ENCODE measurements around the gene HSD17B13. TPM values are rescaled to one million over a fixed set of nuclear protein-coding genes. Genes with fewer than 3 reads are reported as not detected.

Gene HSD17B13
- total RNA-seq, 1 experiment from 2014 or later, result 0.14 TPM

DNA sequence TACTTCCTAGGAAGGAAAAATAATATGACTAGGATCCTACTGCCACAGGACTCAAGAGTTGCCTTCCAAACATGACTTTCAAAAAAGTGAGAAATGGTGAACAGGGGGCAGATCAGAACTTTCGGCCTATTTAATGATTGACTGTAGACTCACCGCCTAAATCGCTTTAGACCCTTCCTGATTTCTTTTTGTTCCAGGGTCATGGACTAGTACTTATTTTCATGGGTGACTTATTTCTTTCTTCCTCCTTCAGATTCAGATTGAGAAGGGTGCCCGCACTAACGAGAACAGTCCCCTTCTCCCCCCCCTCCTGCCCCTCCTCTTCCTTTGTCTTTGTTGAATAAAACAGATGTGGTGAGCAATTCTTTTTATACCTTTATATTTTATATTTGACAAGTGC, 54.3 kb downstream of the HSD17B13 start:
- H3K4me3 ChIP-seq (ENCODE audit: insufficient read depth, low read depth, low read length), result no peak overlapping the region
- H3K27me3 ChIP-seq (ENCODE audit: control insufficient read depth, insufficient read depth, low read length), result no peaks in the 10 kb centered on the region
- no peak for DNase-seq
- H3K36me3 ChIP-seq (replicated peaks; ENCODE audit: control insufficient read depth, insufficient read depth, low read length), result no peaks in the 10 kb centered on the region

- no peak overlapping the region for H3K4me3 ChIP-seq (ENCODE audit: insufficient read depth, low read depth, low read length)
- H3K36me3 ChIP-seq (replicated peaks; ENCODE audit: control insufficient read depth, insufficient read depth, low read length), result no peaks in the 10 kb centered on the region
- H3K27me3 ChIP-seq (ENCODE audit: control insufficient read depth, insufficient read depth, low read length), result no peaks in the 10 kb centered on the region
- DNase-seq, result no peak
Observed at GRCh38 chr4:87266986-87267385, 55.7 kb downstream of the HSD17B13 start.

DNA sequence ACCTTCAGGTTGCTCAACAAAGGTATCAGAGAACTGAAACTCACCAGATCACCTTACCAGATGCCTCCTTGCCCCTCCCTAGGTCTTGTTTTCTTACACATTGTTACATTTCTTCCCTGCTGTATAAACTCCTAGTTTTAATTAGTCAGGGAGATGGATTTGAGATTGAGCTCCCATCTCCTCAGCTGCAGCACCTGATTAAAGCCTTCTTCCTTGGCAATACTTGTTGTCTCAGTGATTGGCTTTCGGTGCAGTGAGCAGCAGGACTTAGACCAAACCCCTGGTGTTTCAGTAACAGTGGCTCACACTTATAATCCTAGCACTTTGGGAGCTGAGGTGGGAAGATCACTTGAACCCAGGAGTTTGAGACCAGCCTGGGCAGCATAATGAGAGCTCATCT, 59.8 kb downstream of the HSD17B13 start:
- no peaks in the 10 kb centered on the region for H3K36me3 ChIP-seq (replicated peaks; ENCODE audit: control insufficient read depth, insufficient read depth, low read length)
- no peaks in the 10 kb centered on the region for H3K27me3 ChIP-seq (ENCODE audit: control insufficient read depth, insufficient read depth, low read length)
- H3K4me3 ChIP-seq (ENCODE audit: insufficient read depth, low read depth, low read length), result no peak overlapping the region
- no peak for DNase-seq

- no peaks in the 10 kb centered on the region for H3K36me3 ChIP-seq (replicated peaks; ENCODE audit: control insufficient read depth, insufficient read depth, low read length)
- no peaks in the 10 kb centered on the region for H3K27me3 ChIP-seq (ENCODE audit: control insufficient read depth, insufficient read depth, low read length)
- DNase-seq, result no peak
- H3K4me3 ChIP-seq (ENCODE audit: insufficient read depth, low read depth, low read length), result no peak overlapping the region
Observed at GRCh38 chr4:87260477-87260876, 62.2 kb downstream of the HSD17B13 start.

- no peak overlapping the region for H3K4me3 ChIP-seq (ENCODE audit: insufficient read depth, low read depth, low read length)
Observed at GRCh38 chr4:87258677-87259076, 64.0 kb downstream of the HSD17B13 start.

GRCh38 chr4:87257523-87257922, 65.2 kb downstream of the HSD17B13 start:
- DNase-seq, result no peak
- Histone ChIP-seq H3K4me3 (ENCODE audit: insufficient read depth, low read depth, low read length) (no peak overlapping the region), H3K36me3 (replicated peaks; ENCODE audit: control insufficient read depth, insufficient read depth, low read length) (no peaks in the 10 kb centered on the region), H3K27me3 (ENCODE audit: control insufficient read depth, insufficient read depth, low read length) (no peaks in the 10 kb centered on the region)

More at GRCh38 chr4:87258677-87259076, 64.0 kb downstream of the HSD17B13 start:
- no peaks in the 10 kb centered on the region for H3K36me3 ChIP-seq (replicated peaks; ENCODE audit: control insufficient read depth, insufficient read depth, low read length)
- H3K27me3 ChIP-seq (ENCODE audit: control insufficient read depth, insufficient read depth, low read length), result no peaks in the 10 kb centered on the region
- no peak for DNase-seq

- no peaks in the 10 kb centered on the region for H3K27me3 ChIP-seq (ENCODE audit: control insufficient read depth, insufficient read depth, low read length)
- DNase-seq, result no peak
Observed at GRCh38 chr4:87255755-87256154, 66.9 kb downstream of the HSD17B13 start.

More at GRCh38 chr4:87255755-87256154, 66.9 kb downstream of the HSD17B13 start:
- H3K36me3 ChIP-seq (replicated peaks; ENCODE audit: control insufficient read depth, insufficient read depth, low read length), result no peaks in the 10 kb centered on the region
- H3K4me3 ChIP-seq (ENCODE audit: insufficient read depth, low read depth, low read length), result no peak overlapping the region

Other genes starting within 250 kb of the HSD17B13 start
- gene KLHL8, start 102.3 kb downstream of the HSD17B13 start, total RNA-seq (2014; rRNA removed; shearing (Covaris generic)), result 4.4 and 4.6 TPM in 2 replicates
- 20.9 and 35.0 TPM in 2 replicates for gene HSD17B11, start 68.3 kb upstream of the HSD17B13 start, total RNA-seq (2014; rRNA removed; shearing (Covaris generic))
- gene NUDT9, start 99.7 kb upstream of the HSD17B13 start, total RNA-seq (2014; rRNA removed; shearing (Covaris generic)), result 9.1 TPM in 2 replicates
- 0.48 and 0.81 TPM in 2 replicates for gene SPARCL1, start 206.5 kb upstream of the HSD17B13 start, total RNA-seq (2014; rRNA removed; shearing (Covaris generic))

All from H7 (cell line).